Dedifferentiated amniotic fluid mesenchymal stem cell (primary cell): ENCODE results near the gene CAMK1D.
A peak's percentile ranks its signal among the peaks of the same experiment; 100 is the strongest.
"Not testable (repeated sequence)": the region's sequence is repeated elsewhere in the genome, so short reads cannot be mapped to it uniquely, and the experiment has no call there.

Experiments used
- DNase-seq: peaks from one replicate; pipeline ENCODE4 v3.0.0-alpha.2; 2016; ENCODE audit errors: extremely low spot score

The CAMK1D gene

GRCh38 chr10:12430406-12430982, 81.1 kb downstream of the CAMK1D start:
- DNase-seq: no peak

GRCh38 chr10:12431151-12432101, 82.1 kb downstream of the CAMK1D start:
- DNase-seq: no peak

GRCh38 chr10:12432402-12433189, 83.2 kb downstream of the CAMK1D start:
- no peak for DNase-seq

- no peak for DNase-seq
Observed at GRCh38 chr10:12434277-12434676, 84.9 kb downstream of the CAMK1D start.

GRCh38 chr10:12434677-12435076, 85.3 kb downstream of the CAMK1D start:
- DNase-seq: not testable (repeated sequence)

- DNase-seq: no peak
Observed at GRCh38 chr10:12435348-12435747, 86.0 kb downstream of the CAMK1D start.

GRCh38 chr10:12438919-12439692, 89.8 kb downstream of the CAMK1D start:
- DNase-seq: no peak

- not testable (repeated sequence) for DNase-seq
Observed at GRCh38 chr10:12439767-12440166, 90.4 kb downstream of the CAMK1D start.

- DNase-seq: no peak
Observed at GRCh38 chr10:12443026-12443425, 93.7 kb downstream of the CAMK1D start.

- no peak for DNase-seq
Observed at GRCh38 chr10:12444981-12445700, 95.8 kb downstream of the CAMK1D start.

GRCh38 chr10:12445701-12446334, 96.5 kb downstream of the CAMK1D start:
- no peak for DNase-seq

- DNase-seq: no peak
Observed at GRCh38 chr10:12448340-12448728, 99.0 kb downstream of the CAMK1D start.

- DNase-seq: peak; percentile 90
Observed at GRCh38 chr10:12448729-12449391, 99.5 kb downstream of the CAMK1D start.

- DNase-seq: no peak
Observed at GRCh38 chr10:12455318-12455717, 106.0 kb downstream of the CAMK1D start.

- DNase-seq: peak; percentile 31
Observed at GRCh38 chr10:12455766-12456165, 106.4 kb downstream of the CAMK1D start.

- DNase-seq: no peak
Observed at GRCh38 chr10:12459340-12459739, 110.0 kb downstream of the CAMK1D start.

GRCh38 chr10:12459762-12460161, 110.4 kb downstream of the CAMK1D start:
- no peak for DNase-seq

GRCh38 chr10:12463459-12463838, 114.1 kb downstream of the CAMK1D start:
- DNase-seq: no peak

GRCh38 chr10:12465385-12466136, 116.2 kb downstream of the CAMK1D start:
- no peak for DNase-seq
